DOHH2 (cell line): ENCODE data around the gene NTNG2.

Experiments used
- EZH2phosphoT487 ChIP-seq: fragments of 200-600 bp; sonication (generic); IDR thresholded peaks from 2 replicates; pipeline ENCODE4 v1.6.1; 2017; ENCODE audit warnings: borderline replicate concordance, mild to moderate bottlenecking, antibody characterized with exemption, low read length, moderate library complexity, mixed read lengths
- TF ChIP-seq, protein P1 (sequence below): fragments of 200-600 bp; sonication (generic); IDR thresholded peaks from one replicate; pipeline ENCODE4 v1.5.1; 2014; ENCODE audit warnings: antibody characterized with exemption, mild to moderate bottlenecking, low read depth, low read length; ENCODE audit not compliant: poor library complexity, severe bottlenecking

DNA sequence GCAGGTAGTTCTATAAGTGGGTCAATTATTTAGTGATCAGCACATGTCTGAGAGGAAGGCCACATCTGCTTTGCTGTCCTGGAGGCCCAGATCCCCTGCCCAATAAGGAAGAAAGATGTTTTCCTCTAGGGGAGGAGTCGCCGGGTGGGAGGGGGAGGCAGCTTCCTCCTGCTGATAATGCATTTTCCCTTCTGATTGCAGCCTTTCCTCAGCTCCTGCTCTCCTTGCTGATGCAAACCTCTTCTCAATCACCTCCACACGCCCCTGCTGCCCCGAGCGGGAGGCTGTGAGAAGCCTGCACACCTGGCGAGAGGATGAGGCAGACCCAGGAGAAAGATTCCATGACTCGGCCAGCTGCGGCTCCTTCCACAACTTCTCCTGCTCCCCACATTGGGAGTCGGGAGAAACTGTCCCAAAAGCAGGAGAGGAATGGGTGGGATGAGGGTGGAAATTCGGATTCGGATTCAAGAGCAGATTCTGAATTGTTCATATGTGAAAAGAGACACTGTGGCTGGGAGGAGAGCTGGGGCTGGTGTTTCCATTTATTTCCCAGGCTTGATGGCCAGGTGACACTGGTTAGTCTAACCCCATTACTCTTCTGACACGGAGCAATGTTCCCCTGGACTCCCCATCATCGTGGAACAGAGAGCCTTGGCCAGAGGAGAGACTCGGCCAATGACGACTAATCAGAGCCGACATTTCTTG is 6.8 kb upstream of the NTNG2 start:
- TF ChIP-seq, protein P1, sequence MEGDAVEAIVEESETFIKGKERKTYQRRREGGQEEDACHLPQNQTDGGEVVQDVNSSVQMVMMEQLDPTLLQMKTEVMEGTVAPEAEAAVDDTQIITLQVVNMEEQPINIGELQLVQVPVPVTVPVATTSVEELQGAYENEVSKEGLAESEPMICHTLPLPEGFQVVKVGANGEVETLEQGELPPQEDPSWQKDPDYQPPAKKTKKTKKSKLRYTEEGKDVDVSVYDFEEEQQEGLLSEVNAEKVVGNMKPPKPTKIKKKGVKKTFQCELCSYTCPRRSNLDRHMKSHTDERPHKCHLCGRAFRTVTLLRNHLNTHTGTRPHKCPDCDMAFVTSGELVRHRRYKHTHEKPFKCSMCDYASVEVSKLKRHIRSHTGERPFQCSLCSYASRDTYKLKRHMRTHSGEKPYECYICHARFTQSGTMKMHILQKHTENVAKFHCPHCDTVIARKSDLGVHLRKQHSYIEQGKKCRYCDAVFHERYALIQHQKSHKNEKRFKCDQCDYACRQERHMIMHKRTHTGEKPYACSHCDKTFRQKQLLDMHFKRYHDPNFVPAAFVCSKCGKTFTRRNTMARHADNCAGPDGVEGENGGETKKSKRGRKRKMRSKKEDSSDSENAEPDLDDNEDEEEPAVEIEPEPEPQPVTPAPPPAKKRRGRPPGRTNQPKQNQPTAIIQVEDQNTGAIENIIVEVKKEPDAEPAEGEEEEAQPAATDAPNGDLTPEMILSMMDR: no peak
- no peak for TF ChIP-seq EZH2phosphoT487
